Kidney epithelial cell (primary cell): Measurements from ENCODE around the gene MMEL1. TPM values are rescaled to one million over a fixed set of nuclear protein-coding genes. Genes with fewer than 3 reads are reported as not detected.

Experiments
- DNase-seq: peaks from one replicate; pipeline ENCODE4 v3.0.0-alpha.2; 2010; ENCODE audit warnings: low read depth
- H3K27me3 ChIP-seq: 2 replicates; pipeline ENCODE4 v1.6.0; 2011; ENCODE audit warnings: low read length; ENCODE audit not compliant: control insufficient read depth, insufficient read depth
- H3K36me3 ChIP-seq: 2 replicates; pipeline ENCODE4 v1.5.1; 2011; ENCODE audit warnings: low read length; ENCODE audit not compliant: control insufficient read depth, insufficient read depth
- H3K4me3 ChIP-seq: 2 replicates; pipeline ENCODE4 v1.5.1; 2011; ENCODE audit warnings: low read depth, mild to moderate bottlenecking, control low read depth, low read length
- total RNA-seq: library from RNA; depleted of rRNA; stranded (reverse); fragments of >200 nt; gene quantifications from 2 replicates; pipeline ENCODE4 v1.2.3, GENCODE V29; 2015
- TF ChIP-seq, protein P1 (sequence below): IDR thresholded peaks from 2 replicates; pipeline ENCODE4 v1.5.1; 2011; ENCODE audit warnings: mild to moderate bottlenecking, moderate library complexity, low read length, control low read depth, inconsistent platforms; ENCODE audit not compliant: insufficient read depth, poor library complexity, severe bottlenecking

Gene MMEL1
- total RNA-seq, 1 donor from 2014 or later: not detected

GRCh38 chr1:2607641-2608091 lies 25.1 kb downstream of the MMEL1 start:
- H3K36me3 ChIP-seq: no peaks in the 10 kb centered on the region
- TF ChIP-seq, protein P1, sequence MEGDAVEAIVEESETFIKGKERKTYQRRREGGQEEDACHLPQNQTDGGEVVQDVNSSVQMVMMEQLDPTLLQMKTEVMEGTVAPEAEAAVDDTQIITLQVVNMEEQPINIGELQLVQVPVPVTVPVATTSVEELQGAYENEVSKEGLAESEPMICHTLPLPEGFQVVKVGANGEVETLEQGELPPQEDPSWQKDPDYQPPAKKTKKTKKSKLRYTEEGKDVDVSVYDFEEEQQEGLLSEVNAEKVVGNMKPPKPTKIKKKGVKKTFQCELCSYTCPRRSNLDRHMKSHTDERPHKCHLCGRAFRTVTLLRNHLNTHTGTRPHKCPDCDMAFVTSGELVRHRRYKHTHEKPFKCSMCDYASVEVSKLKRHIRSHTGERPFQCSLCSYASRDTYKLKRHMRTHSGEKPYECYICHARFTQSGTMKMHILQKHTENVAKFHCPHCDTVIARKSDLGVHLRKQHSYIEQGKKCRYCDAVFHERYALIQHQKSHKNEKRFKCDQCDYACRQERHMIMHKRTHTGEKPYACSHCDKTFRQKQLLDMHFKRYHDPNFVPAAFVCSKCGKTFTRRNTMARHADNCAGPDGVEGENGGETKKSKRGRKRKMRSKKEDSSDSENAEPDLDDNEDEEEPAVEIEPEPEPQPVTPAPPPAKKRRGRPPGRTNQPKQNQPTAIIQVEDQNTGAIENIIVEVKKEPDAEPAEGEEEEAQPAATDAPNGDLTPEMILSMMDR: no peak
- DNase-seq: no peak
- H3K27me3 ChIP-seq: peaks cover 13% of the 10 kb centered on the region
- H3K4me3 ChIP-seq: no peak overlapping the region

DNA sequence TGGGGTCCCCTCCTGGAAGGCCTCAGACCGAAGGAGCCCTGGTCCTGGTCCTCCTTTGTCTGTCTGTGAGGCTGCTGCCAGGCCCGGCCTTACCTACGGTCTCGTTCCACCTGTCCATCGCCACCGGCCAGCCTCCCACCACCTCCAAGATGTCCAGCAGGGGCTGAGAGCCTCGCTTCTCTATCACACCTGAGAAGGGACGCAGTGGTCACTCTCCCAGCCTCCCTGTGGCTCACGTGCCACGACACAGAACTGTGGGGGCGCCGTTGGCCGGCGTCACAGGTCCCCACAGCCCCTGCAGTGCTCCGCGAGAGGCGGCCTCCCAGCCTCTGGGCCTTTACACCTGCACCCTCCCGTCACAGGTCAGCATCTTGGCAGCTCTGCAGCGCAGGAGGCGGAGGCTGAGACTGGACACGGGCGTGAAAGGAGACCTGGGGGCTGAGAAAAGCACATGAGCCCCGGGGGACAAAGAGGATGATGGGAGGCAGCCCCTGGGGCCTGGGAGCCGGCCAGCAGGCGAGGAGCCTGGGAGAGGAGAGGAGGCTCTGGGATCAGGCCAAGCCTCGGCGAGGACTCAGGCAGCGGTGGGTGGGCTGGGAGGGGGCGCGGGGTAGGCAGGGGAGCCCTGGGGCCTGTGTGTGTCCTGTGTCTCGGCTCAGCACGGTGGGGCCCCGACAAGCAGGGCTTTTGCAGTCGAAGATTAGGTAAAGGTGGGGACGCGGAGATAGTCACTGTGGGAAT lies 25.8 kb downstream of the MMEL1 start:
- no peak overlapping the region for H3K4me3 ChIP-seq
- TF ChIP-seq, protein P1: no peak
- DNase-seq: no peak
- H3K36me3 ChIP-seq: no peaks in the 10 kb centered on the region
- peaks cover 13% of the 10 kb centered on the region for H3K27me3 ChIP-seq

DNA sequence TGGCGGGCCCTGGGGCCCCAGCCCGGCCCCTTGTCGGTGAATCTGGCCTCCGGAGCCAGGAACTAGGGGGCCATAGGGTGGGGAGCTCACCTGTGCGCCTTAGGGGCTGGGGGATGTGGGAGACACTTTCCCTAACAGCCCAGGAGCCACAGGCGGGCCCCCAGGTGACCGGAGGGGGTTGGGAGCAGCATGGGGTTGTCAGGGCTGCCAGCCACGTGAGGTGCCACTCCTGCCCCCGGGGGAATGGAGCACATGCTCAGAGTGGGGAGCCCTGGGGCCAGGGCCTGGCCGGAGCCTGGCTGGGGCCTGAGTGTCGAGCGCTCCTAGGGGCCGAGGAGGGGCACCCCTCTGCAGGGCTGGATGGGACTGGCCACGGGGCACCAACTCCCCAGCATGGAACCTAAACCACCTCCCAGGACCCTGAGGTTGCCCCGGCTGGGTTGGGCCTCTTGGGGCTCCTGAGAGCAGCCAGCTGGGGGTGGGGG lies 26.4 kb downstream of the MMEL1 start:
- TF ChIP-seq, protein P1: no peak
- no peak overlapping the region for H3K4me3 ChIP-seq
- H3K27me3 ChIP-seq: peaks cover 15% of the 10 kb centered on the region
- no peak for DNase-seq
- no peaks in the 10 kb centered on the region for H3K36me3 ChIP-seq

GRCh38 chr1:2605509-2606395 lies 27.1 kb downstream of the MMEL1 start:
- no peak for DNase-seq
- H3K27me3 ChIP-seq: peaks cover 13% of the 10 kb centered on the region
- TF ChIP-seq, protein P1: no peak
- no peaks in the 10 kb centered on the region for H3K36me3 ChIP-seq
- no peak overlapping the region for H3K4me3 ChIP-seq

GRCh38 chr1:2604844-2605508 lies 27.8 kb downstream of the MMEL1 start:
- Histone ChIP-seq H3K27me3 (peaks cover 10% of the 10 kb centered on the region), H3K36me3 (no peaks in the 10 kb centered on the region), H3K4me3 (no peak overlapping the region)
- TF ChIP-seq, protein P1: no peak
- DNase-seq: no peak
